ENCODE data around the gene VAPB. TPM values are rescaled to one million over a fixed set of nuclear protein-coding genes. Genes with fewer than 3 reads are reported as not detected.

Gene VAPB
- total and polyA plus RNA-seq, 2 of the 4 experiments (the other 2 are of a cell fraction), result 9.1 to 26.0 TPM

GRCh38 chr20:58395604-58396003 lies 6.6 kb downstream of the VAPB start:
- Histone ChIP-seq H2AFZ (replicated peaks; ENCODE audit: low read length, poor library complexity) (no peak overlapping the region), H3K4ac (ENCODE audit: low read depth, low read length) (no peak overlapping the region), H3K4me2 (ENCODE audit: low read depth, low read length) (no peak overlapping the region), H2AK9ac (replicated peaks; ENCODE audit: low read depth, low read length, poor library complexity) (no peak overlapping the region), H3K4me1 (ENCODE audit: control insufficient read depth, insufficient read depth, low read length) (peaks cover 2% of the 10 kb centered on the region; the same call in 1 of the 2 replicates), H3K9me1 (ENCODE audit: insufficient read depth, low read length) (peaks cover 22% of the 10 kb centered on the region), H3K9ac (ENCODE audit: low read depth, low read length) (no peak overlapping the region), H3K27me3 (ENCODE audit: control insufficient read depth, insufficient read depth, low read length) (no peaks in the 10 kb centered on the region), H2BK15ac (ENCODE audit: low read depth, low read length) (no peak overlapping the region), H3K36me3 (ENCODE audit: control insufficient read depth, insufficient read depth, low read length) (peaks cover 2% of the 10 kb centered on the region; the same call in 1 of the 2 replicates), H3K14ac (replicated peaks; ENCODE audit: low read depth, low read length) (no peak overlapping the region), H3K9me3 (ENCODE audit: control insufficient read depth, insufficient read depth, low read length) (no peaks in the 10 kb centered on the region), H3K23ac (ENCODE audit: low read depth, low read length) (no peak overlapping the region), H4K5ac (ENCODE audit: low read depth, low read length) (no peak overlapping the region), H4K8ac (ENCODE audit: low read depth in 2 of 2, low read length in 2 of 2) (no peak overlapping the region), H3K56ac (ENCODE audit: extremely low read depth, insufficient read depth, low read length) (no peak overlapping the region), H2BK5ac (ENCODE audit: low read depth, low read length, poor library complexity, severe bottlenecking) (no peak overlapping the region), H3K27ac (ENCODE audit: insufficient read depth, low read length) (no peak overlapping the region), H4K20me1 (ENCODE audit: insufficient read depth, low read length) (peaks cover 91% of the 10 kb centered on the region), H2BK120ac (ENCODE audit: low read depth, low read length) (no peak overlapping the region), H3K18ac (ENCODE audit: low read depth, low read length) (no peak overlapping the region), H3K4me3 (ENCODE audit: insufficient read depth, low read depth, low read length) (no peak overlapping the region), H2AK5ac (ENCODE audit: low read depth, low read length) (no peak overlapping the region), H2BK20ac (ENCODE audit: low read depth, low read length) (no peak overlapping the region), H4K91ac (ENCODE audit: insufficient read depth, low read depth, low read length) (no peak overlapping the region), H3K79me1 (ENCODE audit: low read depth in 1 of 2, low read length in 2 of 2) (peaks cover 23 to 77% of the 10 kb centered on the region in 2 experiments)
- DNase-seq (no peak), ATAC-seq (ENCODE audit: low read depth) (no peak)
- dilution Hi-C loops (cut with HindIII; ENCODE audit: low sequenced_read_pairs, unreplicated experiment) (no loop called here), intact Hi-C loops (cut with micrococcal nuclease) (no loop called here), in situ Hi-C loops (cut with MboI; ENCODE audit: low sequenced_read_pairs) (no loop called here)
- ChIA-PET CTCF (interaction anchor here (0.7 kb wide), 1 partner anchor 82 kb away, joined by 3 read pairs; no protein-coding TSS in a partner anchor), POLR2A (ENCODE audit: unreplicated experiment) (no interaction called here)
- TF ChIP-seq, protein P1, sequence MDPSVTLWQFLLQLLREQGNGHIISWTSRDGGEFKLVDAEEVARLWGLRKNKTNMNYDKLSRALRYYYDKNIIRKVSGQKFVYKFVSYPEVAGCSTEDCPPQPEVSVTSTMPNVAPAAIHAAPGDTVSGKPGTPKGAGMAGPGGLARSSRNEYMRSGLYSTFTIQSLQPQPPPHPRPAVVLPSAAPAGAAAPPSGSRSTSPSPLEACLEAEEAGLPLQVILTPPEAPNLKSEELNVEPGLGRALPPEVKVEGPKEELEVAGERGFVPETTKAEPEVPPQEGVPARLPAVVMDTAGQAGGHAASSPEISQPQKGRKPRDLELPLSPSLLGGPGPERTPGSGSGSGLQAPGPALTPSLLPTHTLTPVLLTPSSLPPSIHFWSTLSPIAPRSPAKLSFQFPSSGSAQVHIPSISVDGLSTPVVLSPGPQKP (IDR thresholded peaks at IDR 0.05; ENCODE audit: borderline replicate concordance, low read depth, low read length), result no peak
- no peak for TF ChIP-seq SMC3 (IDR thresholded peaks at IDR 0.05; ENCODE audit: low read depth, low read length)
- TF ChIP-seq USF2 (IDR thresholded peaks at IDR 0.05; ENCODE audit: low read depth, low read length), result no peak
- WGBS, 2 experiments (ENCODE audit: extremely low coverage in 2 of 2, insufficient read length in 1 of 2), result 100% methylated on average over 1 of the region's 3 CpGs; no CpG with 5 or more reads in 1 of the 2 experiments
- BruUV-seq (replicated peaks), result no TSS peak

Data from IMR-90 (cell line).